KOPT-K1 (cell line): ENCODE measurements around the gene GTF2IRD1.
"Not testable (repeated sequence)": the region's sequence is repeated elsewhere in the genome, so short reads cannot be mapped to it uniquely, and the experiment has no call there.

Experiments
- H3K27ac ChIP-seq: fragments of 200-600 bp; sonication (generic); 2 replicates; pipeline ENCODE4 v1.5.1; 2016; ENCODE audit warnings: antibody characterized with exemption, mild to moderate bottlenecking, low read depth, low read length; ENCODE audit not compliant: poor library complexity, severe bottlenecking
- H3K36me3 ChIP-seq: fragments of 200-600 bp; sonication (generic); 2 replicates; pipeline ENCODE4 v1.5.1; 2017; ENCODE audit warnings: antibody characterized with exemption, mild to moderate bottlenecking, low read length, moderate library complexity; ENCODE audit not compliant: insufficient read depth
- H3K9me3 ChIP-seq: fragments of 200-600 bp; sonication (generic); 2 replicates; pipeline ENCODE4 v1.5.1; 2017; ENCODE audit warnings: antibody characterized with exemption, low read length, mild to moderate bottlenecking; ENCODE audit not compliant: insufficient read depth, poor library complexity, severe bottlenecking

The GTF2IRD1 gene

GRCh38 chr7:74488518-74489030 lies 34.9 kb downstream of the GTF2IRD1 start:
- H3K36me3 ChIP-seq, H3K9me3 ChIP-seq, H3K27ac ChIP-seq: not testable (repeated sequence)

- H3K27ac ChIP-seq, result no peak overlapping the region
- H3K36me3 ChIP-seq, result no peaks in the 10 kb centered on the region
These were observed 36.6 kb downstream of the GTF2IRD1 start for GRCh38 chr7:74489997-74490945.

GRCh38 chr7:74491490-74491889 lies 37.8 kb downstream of the GTF2IRD1 start:
- not testable (repeated sequence) for H3K9me3 ChIP-seq, H3K36me3 ChIP-seq, H3K27ac ChIP-seq

More at GRCh38 chr7:74489997-74490945, 36.6 kb downstream of the GTF2IRD1 start:
- peaks cover 4% of the 10 kb centered on the region for H3K9me3 ChIP-seq

GRCh38 chr7:74493295-74493694 lies 39.6 kb downstream of the GTF2IRD1 start:
- Histone ChIP-seq H3K9me3 (peaks cover 4% of the 10 kb centered on the region), H3K27ac (no peak overlapping the region), H3K36me3 (no peaks in the 10 kb centered on the region)

- Histone ChIP-seq H3K9me3 (peaks cover 4% of the 10 kb centered on the region), H3K36me3 (no peaks in the 10 kb centered on the region), H3K27ac (no peak overlapping the region)
These were observed 40.4 kb downstream of the GTF2IRD1 start for GRCh38 chr7:74494076-74494548.

- Histone ChIP-seq H3K27ac (no peak overlapping the region), H3K36me3 (no peaks in the 10 kb centered on the region), H3K9me3 (peaks cover 4% of the 10 kb centered on the region)
These were observed 41.7 kb downstream of the GTF2IRD1 start for GRCh38 chr7:74495112-74496086.

- Histone ChIP-seq H3K36me3 (no peaks in the 10 kb centered on the region), H3K27ac (no peak overlapping the region), H3K9me3 (peaks cover 4% of the 10 kb centered on the region)
These were observed 42.6 kb downstream of the GTF2IRD1 start for GRCh38 chr7:74496272-74496671.

GRCh38 chr7:74496773-74497172 lies 43.1 kb downstream of the GTF2IRD1 start:
- H3K27ac ChIP-seq, result not testable (repeated sequence)

GRCh38 chr7:74498354-74498753 lies 44.6 kb downstream of the GTF2IRD1 start:
- H3K27ac ChIP-seq, result no peak overlapping the region

More at GRCh38 chr7:74496773-74497172, 43.1 kb downstream of the GTF2IRD1 start:
- not testable (repeated sequence) for H3K9me3 ChIP-seq, H3K36me3 ChIP-seq

GRCh38 chr7:74498996-74499834 lies 45.5 kb downstream of the GTF2IRD1 start:
- Histone ChIP-seq H3K36me3 (no peaks in the 10 kb centered on the region), H3K27ac (no peak overlapping the region), H3K9me3 (no peaks in the 10 kb centered on the region)

More at GRCh38 chr7:74498354-74498753, 44.6 kb downstream of the GTF2IRD1 start:
- Histone ChIP-seq H3K36me3 (no peaks in the 10 kb centered on the region), H3K9me3 (no peaks in the 10 kb centered on the region)

- no peak overlapping the region for H3K27ac ChIP-seq
These were observed 46.2 kb downstream of the GTF2IRD1 start for GRCh38 chr7:74499835-74500388.

GRCh38 chr7:74501298-74501697 lies 47.6 kb downstream of the GTF2IRD1 start:
- Histone ChIP-seq H3K9me3 (no peaks in the 10 kb centered on the region), H3K36me3 (no peaks in the 10 kb centered on the region), H3K27ac (no peak overlapping the region)

More at GRCh38 chr7:74499835-74500388, 46.2 kb downstream of the GTF2IRD1 start:
- Histone ChIP-seq H3K9me3 (no peaks in the 10 kb centered on the region), H3K36me3 (no peaks in the 10 kb centered on the region)

- H3K36me3 ChIP-seq, result no peaks in the 10 kb centered on the region
- no peaks in the 10 kb centered on the region for H3K9me3 ChIP-seq
- no peak overlapping the region for H3K27ac ChIP-seq
These were observed 48.6 kb downstream of the GTF2IRD1 start for GRCh38 chr7:74502216-74502891.
